GM04504 (cell line): Measurements from ENCODE around the gene SORCS1.
"Not testable (repeated sequence)": the region's sequence is repeated elsewhere in the genome, so short reads cannot be mapped to it uniquely, and the experiment has no call there.

Source experiments
- DNase-seq: peaks from one replicate; pipeline ENCODE4 v3.0.0-alpha.2; 2012; ENCODE audit warnings: low read depth

SORCS1 gene

GRCh38 chr10:107051769-107052168 lies 112.7 kb downstream of the SORCS1 start:
- no peak for DNase-seq

GRCh38 chr10:107043461-107043860 lies 121.0 kb downstream of the SORCS1 start:
- DNase-seq = no peak

- no peak for DNase-seq
Measured at GRCh38 chr10:107037192-107038122, 127.0 kb downstream of the SORCS1 start.

GRCh38 chr10:107033799-107034422 lies 130.6 kb downstream of the SORCS1 start:
- no peak for DNase-seq

DNA sequence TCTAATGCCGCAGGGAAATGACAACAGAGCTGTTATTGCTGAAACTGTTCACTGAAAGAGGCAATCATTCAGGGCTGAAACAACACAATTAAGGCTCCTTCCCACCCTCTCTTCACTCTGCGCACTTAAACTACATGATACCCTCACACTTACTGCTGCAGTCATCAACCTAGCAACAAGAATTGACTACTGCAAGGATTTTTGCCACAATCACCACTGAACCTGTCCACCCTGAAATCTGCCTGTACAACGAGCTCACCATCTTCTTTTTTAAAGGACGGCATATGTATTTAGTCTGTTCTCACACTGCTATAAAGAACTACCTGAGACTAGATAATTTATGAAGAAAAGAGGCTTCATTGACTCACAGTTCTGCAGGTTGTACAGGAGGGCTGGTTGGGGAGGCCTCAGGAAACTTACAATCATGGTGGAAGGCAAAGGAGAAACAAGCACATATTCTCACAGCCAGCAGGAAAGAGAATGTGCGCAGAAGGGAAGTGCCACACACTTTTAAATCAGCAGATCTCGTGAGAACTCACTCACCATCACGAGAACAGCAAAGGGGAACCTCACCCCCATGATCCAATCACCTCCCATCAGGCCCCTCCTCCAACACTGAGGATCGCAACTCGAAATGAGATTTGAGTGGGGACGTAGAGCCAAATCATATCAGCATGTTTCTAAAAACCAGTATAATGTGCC lies 131.7 kb downstream of the SORCS1 start:
- no peak for DNase-seq

DNA sequence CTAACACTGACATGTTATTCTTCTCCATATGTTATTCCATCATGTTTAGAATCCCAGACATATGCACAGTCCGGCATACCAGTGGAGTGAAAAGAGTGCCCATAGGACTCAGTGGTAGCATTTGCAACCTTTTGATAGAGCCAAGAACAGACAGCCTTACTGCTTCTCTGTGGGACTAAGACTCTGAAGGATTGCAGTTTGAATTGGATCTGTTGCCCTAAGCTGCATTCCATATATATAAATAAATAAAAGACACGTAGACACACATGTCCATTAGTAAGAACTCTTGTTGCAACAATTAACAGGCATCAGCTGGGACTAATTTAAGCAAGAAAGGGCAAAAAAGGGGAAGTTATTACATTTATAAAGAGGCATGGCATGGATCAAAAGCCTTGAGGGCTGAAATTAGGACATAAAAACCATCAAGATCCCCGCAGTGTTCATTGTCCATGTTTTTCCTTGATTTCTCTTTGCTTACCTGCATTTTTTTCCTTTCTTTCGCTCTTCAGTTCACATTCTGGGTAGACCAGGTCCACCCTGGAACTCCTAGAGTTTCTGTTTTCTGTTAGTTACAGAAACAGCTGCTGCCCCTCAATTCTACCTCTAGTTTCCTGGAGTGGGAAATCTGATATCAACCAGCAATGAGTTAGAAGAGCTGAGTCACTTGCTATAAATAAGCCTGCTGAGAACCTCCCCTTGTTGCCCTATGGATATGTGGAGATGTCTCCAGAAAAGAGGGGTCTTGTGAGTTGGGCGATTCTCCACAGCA lies 132.4 kb downstream of the SORCS1 start:
- DNase-seq = no peak

GRCh38 chr10:107028236-107028635 lies 136.3 kb downstream of the SORCS1 start:
- no peak for DNase-seq

GRCh38 chr10:107025676-107026075 lies 138.8 kb downstream of the SORCS1 start:
- DNase-seq = no peak

- DNase-seq = not testable (repeated sequence)
Measured at GRCh38 chr10:107024033-107024432, 140.5 kb downstream of the SORCS1 start.

DNA sequence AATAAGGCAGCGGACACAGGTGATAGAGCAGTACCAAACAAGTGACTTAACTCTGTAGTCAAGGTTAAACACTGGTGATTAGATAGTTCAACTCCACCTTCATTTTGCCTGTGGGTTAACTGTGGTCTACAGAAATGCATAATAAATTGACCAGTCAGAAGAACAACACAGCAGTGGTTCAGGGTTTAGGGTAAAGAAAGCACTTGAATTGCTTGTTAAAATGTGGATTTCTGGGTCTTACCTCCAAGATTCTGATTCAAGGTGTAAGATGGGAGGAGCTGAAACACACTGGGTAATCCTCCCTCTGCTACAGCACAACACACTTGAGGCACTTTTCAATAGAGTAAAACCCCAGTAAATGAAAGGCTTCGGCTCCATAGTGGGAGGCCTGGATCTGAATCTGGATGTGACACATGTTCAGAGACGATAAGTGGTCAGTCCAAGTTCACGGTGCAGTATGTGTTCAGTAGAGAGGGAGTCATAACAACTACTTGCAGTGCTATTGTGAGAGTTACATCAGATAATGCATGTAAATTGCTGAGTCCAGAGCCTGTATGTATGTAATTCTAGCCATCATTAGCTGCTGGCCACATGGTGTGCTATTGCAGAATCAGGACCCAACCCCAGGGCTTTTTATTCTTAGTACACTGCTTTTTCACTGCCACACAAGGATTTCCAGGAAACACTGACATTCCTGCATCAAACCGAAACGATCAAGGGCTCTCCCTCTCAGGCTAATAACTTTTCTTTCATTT lies 141.7 kb downstream of the SORCS1 start:
- DNase-seq = no peak

GRCh38 chr10:107019154-107019553 lies 145.4 kb downstream of the SORCS1 start:
- DNase-seq = no peak

GRCh38 chr10:107013258-107014006 lies 151.1 kb downstream of the SORCS1 start:
- no peak for DNase-seq

DNA sequence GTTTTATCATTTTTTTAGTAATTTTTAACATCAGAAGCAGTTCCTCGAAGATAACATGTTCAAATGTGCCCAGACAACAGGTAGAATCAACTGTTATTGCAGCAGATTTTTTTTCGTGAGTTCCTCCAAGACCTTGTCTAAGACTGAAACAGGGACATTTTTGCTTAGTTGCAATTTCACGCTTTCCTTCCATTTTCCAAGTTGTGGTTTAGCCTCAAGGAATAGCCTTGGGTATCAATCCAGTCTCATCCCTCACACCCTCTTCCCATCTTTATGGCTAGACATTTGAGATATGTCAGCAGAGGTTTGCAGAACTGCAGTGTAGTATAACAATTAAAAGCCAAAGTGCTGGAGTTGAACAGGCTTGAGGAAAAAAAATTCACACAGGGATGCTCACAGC lies 152.5 kb downstream of the SORCS1 start:
- no peak for DNase-seq

DNA sequence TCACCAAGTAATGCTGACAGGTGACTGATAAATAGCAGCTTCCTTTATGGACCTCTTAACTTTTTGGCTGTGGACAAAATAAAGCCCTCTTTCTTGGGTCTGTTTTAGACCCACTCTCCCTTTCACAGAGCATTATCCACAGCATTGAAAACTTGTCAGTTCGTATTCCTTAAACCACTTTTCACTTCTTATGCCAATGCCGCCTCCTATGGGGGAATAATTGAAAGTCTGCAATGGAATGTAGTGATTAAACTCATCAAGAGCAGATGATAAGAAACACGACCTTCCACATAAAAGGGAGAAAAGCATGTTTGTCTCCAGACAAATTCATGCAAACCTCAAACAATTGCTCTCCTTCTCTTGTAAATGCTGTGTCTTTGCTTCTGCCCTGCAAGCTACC lies 153.4 kb downstream of the SORCS1 start:
- DNase-seq = no peak

- no peak for DNase-seq
Measured at GRCh38 chr10:107010531-107010930, 154.0 kb downstream of the SORCS1 start.

DNA sequence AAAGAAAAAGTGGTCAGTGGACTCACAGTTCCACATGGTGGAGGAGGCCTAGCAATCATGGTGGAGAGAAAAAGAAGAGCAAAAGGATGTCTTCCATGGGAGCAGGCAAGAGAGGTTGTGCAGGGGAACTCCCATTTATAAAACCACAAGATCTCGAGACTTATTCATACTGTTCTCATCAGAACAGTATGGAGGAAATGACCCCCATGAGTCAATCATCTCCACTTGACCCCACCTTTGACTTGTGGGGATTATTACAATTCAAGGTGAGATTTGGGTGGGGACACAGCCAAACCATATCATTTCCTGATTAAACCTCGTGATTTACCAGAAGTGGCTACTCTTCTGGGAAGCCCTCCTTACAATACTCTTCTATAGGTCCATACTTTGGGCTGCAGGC lies 160.1 kb downstream of the SORCS1 start:
- no peak for DNase-seq

DNA sequence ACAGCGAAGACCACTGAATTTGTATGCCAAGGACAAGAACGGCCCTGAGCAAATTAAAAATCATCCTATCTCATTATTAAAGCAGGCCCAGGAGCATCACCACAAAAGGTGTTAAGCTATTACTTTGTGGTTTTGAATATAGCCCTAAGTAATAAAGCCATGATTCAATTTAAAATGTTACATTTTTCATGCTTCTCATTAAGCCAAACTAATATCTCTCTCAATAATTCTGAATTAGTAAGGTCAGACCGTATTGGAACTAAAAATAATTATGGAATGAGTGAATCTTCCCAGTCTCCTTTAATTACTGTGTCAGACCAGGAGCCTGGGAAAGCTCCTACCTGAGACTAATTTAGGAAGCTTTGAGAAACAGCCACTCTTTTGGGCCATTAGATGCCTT lies 162.4 kb downstream of the SORCS1 start:
- DNase-seq = no peak

DNA sequence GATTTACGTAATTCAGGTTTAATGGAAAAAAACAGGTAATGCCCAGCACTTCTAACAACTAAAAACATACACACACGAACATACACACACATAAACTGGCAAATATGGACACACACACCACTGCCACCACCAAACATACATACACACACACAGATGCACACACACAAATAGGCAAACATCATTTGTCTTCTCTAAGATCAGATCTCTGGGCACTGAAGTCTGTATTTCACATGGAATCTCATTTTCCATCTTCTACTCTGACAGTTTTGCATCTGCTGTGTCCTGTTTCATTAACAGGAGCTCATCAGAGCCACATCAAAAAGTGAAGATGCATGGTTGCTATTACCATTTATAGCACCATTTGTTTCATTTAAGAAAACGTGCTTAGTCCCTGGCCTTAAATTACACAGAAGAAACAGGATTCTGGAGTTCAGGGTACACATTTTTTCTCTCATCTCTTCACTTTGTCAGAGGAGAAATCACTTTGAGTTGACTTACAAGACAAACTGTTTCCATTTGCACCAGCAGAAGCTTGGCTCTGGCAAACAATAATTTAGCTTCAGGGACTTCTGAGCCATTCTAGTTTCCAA lies 165.3 kb downstream of the SORCS1 start:
- no peak for DNase-seq

- DNase-seq = no peak
Measured at GRCh38 chr10:106997721-106998120, 166.8 kb downstream of the SORCS1 start.

DNA sequence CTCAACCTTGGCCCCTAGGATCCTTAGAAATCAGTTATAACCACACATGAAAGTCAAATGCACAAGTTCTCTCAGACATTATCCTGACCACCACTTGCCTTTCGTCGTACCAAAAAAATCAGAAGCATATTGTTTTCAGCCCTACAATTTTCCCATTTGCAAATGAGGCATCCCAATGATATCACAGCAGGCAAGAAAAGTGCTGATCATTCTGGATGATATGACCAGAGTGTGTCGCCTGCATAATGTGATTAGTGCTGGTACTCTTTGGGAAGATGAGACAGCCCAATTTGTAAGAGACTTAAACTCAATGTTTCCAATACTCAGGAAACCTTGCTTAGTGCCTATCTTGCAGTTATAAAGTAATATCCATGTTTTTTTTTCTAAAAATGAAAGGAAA lies 168.0 kb downstream of the SORCS1 start:
- no peak for DNase-seq
